Fibroblast of the aortic adventitia (primary cell): ENCODE data around the gene TREML2. TPM values are rescaled to one million over a fixed set of nuclear protein-coding genes. Genes with fewer than 3 reads are reported as not detected.
"Not testable (repeated sequence)": the region's sequence is repeated elsewhere in the genome, so short reads cannot be mapped to it uniquely, and the experiment has no call there.

ENCODE experiments used
- DNase-seq: peaks from one replicate; pipeline ENCODE4 v3.0.0-alpha.2; 2010; ENCODE audit warnings: low read depth
- H3K4me3 ChIP-seq: 2 replicates; pipeline ENCODE4 v1.5.1; 2011; ENCODE audit warnings: low read depth, mild to moderate bottlenecking, control low read depth, low read length, moderate library complexity
- CTCF ChIP-seq: IDR thresholded peaks from 2 replicates; pipeline ENCODE4 v1.5.1; 2011; ENCODE audit warnings: mild to moderate bottlenecking, low read length, control low read depth, inconsistent platforms; ENCODE audit not compliant: insufficient read depth
- total RNA-seq: library from RNA; depleted of rRNA; stranded (reverse); fragments of >200 nt; gene quantifications from 2 replicates; pipeline ENCODE4 v1.2.3, GENCODE V29; 2012; ENCODE audit warnings: low replicate concordance

TREML2 gene
- total RNA-seq, 1 donor: not detected

- no peak for DNase-seq
- H3K4me3 ChIP-seq: no peak overlapping the region
- TF ChIP-seq CTCF: no peak
Observed at GRCh38 chr6:41190791-41191190, 10.2 kb downstream of the TREML2 start.

DNA sequence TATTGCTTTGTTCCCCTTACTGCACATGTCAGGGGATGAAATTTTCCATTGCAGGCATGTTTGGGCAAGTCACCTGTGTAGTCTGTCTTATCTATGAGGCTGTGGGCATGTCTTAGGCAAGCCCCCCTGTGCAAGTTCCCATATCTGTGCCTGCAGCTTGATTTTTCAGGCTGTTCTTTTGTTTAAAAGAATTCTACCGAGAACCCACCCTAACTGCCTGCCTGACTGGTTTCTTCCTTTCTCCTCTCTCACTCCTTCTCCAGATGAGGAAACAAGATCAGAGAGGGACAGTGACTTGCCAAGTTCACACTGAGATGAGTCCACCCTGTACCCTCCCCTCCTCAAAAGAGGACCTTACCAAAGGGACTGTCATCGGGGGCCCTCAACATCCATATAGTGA is 11.0 kb downstream of the TREML2 start:
- H3K4me3 ChIP-seq: no peak overlapping the region
- DNase-seq: no peak
- no peak for TF ChIP-seq CTCF

DNA sequence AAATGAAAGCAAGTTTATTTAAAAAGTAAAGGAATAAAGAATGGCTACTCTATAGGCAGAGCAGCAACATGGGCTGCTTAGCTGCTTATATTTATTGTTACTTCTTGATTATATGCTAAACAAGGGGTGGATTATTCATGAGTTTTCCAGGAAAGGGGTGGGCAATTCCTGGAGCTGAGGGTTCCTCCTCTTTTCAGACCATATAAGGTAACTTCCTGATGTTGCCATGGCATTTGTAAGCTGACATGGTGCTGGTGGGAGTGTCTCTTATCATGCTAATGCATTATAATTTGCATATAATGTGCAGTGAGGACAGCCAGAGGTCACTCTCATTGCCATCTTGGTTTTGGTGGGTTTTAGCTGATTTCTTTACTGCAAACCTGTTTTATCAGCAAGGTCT is 11.9 kb downstream of the TREML2 start:
- DNase-seq, H3K4me3 ChIP-seq: not testable (repeated sequence)

GRCh38 chr6:41187924-41188886 is 12.7 kb downstream of the TREML2 start:
- DNase-seq: no peak
- no peak overlapping the region for H3K4me3 ChIP-seq
- TF ChIP-seq CTCF: no peak

GRCh38 chr6:41186031-41186562 is 14.9 kb downstream of the TREML2 start:
- H3K4me3 ChIP-seq: no peak overlapping the region
- no peak for DNase-seq
- no peak for TF ChIP-seq CTCF

- TF ChIP-seq CTCF: no peak
- no peak overlapping the region for H3K4me3 ChIP-seq
- no peak for DNase-seq
Observed at GRCh38 chr6:41184761-41185160, 16.2 kb downstream of the TREML2 start.
